Measurements from ENCODE around the gene SCAP. TPM values are rescaled to one million over a fixed set of nuclear protein-coding genes. Genes with fewer than 3 reads are reported as not detected.

Gene SCAP
- total RNA-seq, 1 donor from 2014 or later = 43.1 TPM

DNA sequence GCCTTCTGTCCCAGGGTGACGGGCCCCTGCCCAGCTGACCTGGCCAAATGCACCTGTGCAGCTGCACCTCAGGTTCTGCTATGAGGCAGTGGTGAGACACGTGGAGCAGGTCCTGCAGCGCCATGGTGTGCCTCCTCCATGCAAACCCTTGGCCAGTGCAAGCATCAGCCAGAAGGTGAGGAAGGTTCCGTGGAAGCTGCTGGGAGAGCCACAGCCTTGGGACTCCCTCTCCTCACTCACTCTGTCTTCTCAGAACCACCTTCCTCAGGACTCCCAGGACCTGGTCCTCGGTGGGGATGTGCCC is 63.3 kb downstream of the SCAP start:
- Histone ChIP-seq H3K27ac (replicated peaks) (no peak overlapping the region), H3K9me3 (replicated peaks) (no peaks in the 10 kb centered on the region), H3K4me1 (no peaks in the 10 kb centered on the region), H3K4me3 (no peak overlapping the region), H3K27me3 (ENCODE audit: low read depth) (no peaks in the 10 kb centered on the region), H3K36me3 (peaks cover 90% of the 10 kb centered on the region)
- TF ChIP-seq, protein P1, sequence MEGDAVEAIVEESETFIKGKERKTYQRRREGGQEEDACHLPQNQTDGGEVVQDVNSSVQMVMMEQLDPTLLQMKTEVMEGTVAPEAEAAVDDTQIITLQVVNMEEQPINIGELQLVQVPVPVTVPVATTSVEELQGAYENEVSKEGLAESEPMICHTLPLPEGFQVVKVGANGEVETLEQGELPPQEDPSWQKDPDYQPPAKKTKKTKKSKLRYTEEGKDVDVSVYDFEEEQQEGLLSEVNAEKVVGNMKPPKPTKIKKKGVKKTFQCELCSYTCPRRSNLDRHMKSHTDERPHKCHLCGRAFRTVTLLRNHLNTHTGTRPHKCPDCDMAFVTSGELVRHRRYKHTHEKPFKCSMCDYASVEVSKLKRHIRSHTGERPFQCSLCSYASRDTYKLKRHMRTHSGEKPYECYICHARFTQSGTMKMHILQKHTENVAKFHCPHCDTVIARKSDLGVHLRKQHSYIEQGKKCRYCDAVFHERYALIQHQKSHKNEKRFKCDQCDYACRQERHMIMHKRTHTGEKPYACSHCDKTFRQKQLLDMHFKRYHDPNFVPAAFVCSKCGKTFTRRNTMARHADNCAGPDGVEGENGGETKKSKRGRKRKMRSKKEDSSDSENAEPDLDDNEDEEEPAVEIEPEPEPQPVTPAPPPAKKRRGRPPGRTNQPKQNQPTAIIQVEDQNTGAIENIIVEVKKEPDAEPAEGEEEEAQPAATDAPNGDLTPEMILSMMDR (IDR thresholded peaks at IDR 0.05; ENCODE audit: borderline replicate concordance) = no peak
- intact Hi-C loops (cut with micrococcal nuclease) = no loop called here
- DNase-seq = no peak

DNA sequence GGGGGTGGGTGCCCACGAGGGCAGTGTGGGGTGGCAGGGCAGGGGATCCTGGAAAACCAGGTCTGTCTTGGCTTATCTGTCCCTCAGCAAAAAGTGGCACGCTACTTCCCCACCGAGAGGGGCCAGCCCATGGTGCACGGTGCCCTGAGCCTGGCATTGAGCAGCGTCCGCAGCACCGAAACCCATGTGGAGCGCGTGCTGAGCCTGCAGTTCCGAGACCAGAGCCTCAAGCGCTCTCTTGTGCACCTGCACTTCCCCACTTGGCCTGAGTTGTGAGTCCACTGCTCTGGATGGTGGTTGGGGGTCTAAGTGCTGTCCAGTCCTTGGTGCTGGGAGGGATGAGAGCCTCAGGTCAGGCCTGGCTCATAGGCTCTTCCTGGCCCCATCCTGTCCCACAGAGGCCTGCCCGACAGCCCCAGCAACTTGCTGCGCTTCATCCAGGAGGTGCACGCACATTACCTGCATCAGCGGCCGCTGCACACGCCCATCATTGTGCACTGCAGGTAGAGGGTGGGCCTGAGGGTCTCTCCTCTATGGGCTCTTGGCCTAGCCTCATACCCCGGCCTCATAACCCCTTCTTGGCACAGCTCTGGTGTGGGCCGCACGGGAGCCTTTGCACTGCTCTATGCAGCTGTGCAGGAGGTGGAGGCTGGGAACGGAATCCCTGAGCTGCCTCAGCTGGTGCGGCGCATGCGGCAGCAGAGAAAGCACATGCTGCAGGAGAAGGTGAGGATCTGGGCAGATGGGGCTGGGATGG is 63.9 kb downstream of the SCAP start:
- H3K36me3 ChIP-seq = peaks cover 90% of the 10 kb centered on the region
- intact Hi-C loops (cut with micrococcal nuclease) = no loop called here
- H3K9me3 ChIP-seq (replicated peaks) = no peaks in the 10 kb centered on the region
- H3K27me3 ChIP-seq (ENCODE audit: low read depth) = no peaks in the 10 kb centered on the region
- no peaks in the 10 kb centered on the region for H3K4me1 ChIP-seq
- no peak overlapping the region for H3K4me3 ChIP-seq
- no peak for DNase-seq
- H3K27ac ChIP-seq (replicated peaks) = no peak overlapping the region
- TF ChIP-seq, protein P1 (IDR thresholded peaks at IDR 0.05; ENCODE audit: borderline replicate concordance) = no peak

DNA sequence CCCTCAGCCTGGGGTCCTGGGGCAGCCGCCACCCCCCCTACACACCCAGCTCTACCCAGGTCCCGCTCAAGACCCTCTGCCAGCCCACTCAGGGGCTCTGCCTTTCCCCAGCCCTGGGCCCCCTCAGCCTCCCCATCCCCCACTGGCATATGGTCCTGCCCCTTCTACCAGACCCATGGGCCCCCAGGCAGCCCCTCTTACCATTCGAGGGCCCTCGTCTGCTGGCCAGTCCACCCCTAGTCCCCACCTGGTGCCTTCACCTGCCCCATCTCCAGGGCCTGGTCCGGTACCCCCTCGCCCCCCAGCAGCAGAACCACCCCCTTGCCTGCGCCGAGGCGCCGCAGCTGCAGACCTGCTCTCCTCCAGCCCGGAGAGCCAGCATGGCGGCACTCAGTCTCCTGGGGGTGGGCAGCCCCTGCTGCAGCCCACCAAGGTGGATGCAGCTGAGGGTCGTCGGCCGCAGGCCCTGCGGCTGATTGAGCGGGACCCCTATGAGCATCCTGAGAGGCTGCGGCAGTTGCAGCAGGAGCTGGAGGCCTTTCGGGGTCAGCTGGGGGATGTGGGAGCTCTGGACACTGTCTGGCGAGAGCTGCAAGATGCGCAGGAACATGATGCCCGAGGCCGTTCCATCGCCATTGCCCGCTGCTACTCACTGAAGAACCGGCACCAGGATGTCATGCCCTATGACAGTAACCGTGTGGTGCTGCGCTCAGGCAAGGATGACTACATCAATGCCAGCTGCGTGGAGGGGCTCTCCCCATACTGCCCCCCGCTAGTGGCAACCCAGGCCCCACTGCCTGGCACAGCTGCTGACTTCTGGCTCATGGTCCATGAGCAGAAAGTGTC is 64.7 kb downstream of the SCAP start:
- Histone ChIP-seq H3K4me1 (peaks cover 3% of the 10 kb centered on the region), H3K27me3 (ENCODE audit: low read depth) (no peaks in the 10 kb centered on the region), H3K36me3 (peaks cover 93% of the 10 kb centered on the region), H3K27ac (replicated peaks) (no peak overlapping the region), H3K9me3 (replicated peaks) (no peaks in the 10 kb centered on the region), H3K4me3 (no peak overlapping the region)
- DNase-seq = no peak
- intact Hi-C loops (cut with micrococcal nuclease) = no loop called here
- TF ChIP-seq, protein P1 (IDR thresholded peaks at IDR 0.05; ENCODE audit: borderline replicate concordance) = no peak

DNA sequence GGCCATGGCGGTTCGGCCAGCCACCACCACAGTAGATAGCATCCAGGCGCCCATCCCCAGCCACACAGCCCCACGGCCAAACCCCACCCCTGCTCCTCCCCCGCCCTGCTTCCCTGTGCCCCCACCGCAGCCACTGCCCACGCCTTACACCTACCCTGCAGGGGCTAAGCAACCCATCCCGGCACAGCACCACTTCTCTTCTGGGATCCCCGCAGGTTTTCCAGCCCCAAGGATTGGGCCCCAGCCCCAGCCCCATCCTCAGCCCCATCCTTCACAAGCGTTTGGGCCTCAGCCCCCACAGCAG is 65.4 kb downstream of the SCAP start:
- intact Hi-C loops (cut with micrococcal nuclease) = no loop called here

DNA sequence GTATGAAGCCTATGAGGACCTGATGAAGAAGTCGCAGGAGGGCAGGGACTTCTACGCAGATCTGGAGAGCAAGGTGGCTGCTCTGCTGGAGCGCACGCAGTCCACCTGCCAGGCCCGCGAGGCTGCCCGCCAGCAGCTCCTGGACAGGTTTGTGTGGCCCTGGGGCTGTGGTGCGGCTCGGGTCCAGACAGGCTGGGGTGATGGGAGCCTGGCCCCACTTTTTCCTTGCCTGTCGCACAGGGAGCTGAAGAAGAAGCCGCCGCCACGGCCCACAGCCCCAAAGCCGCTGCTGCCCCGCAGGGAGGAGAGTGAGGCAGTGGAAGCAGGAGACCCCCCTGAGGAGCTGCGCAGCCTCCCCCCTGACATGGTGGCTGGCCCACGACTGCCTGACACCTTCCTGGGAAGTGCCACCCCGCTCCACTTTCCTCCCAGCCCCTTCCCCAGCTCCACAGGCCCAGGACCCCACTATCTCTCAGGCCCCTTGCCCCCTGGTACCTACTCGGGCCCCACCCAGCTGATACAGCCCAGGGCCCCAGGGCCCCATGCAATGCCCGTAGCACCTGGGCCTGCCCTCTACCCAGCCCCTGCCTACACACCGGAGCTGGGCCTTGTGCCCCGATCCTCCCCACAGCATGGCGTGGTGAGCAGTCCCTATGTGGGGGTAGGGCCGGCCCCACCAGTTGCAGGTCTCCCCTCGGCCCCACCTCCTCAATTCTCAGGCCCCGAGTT is 65.9 kb downstream of the SCAP start:
- DNase-seq = no peak
- peaks cover 83% of the 10 kb centered on the region for H3K36me3 ChIP-seq
- intact Hi-C loops (cut with micrococcal nuclease) = no loop called here

More for the DNA sequence above, 65.4 kb downstream of the SCAP start:
- Histone ChIP-seq H3K27me3 (ENCODE audit: low read depth) (no peaks in the 10 kb centered on the region), H3K27ac (replicated peaks) (no peak overlapping the region), H3K9me3 (replicated peaks) (no peaks in the 10 kb centered on the region), H3K36me3 (peaks cover 88% of the 10 kb centered on the region), H3K4me3 (no peak overlapping the region), H3K4me1 (peaks cover 9% of the 10 kb centered on the region)
- DNase-seq = no peak
- TF ChIP-seq, protein P1 (IDR thresholded peaks at IDR 0.05; ENCODE audit: borderline replicate concordance) = no peak

More for the DNA sequence above, 65.9 kb downstream of the SCAP start:
- Histone ChIP-seq H3K4me1 (peaks cover 15% of the 10 kb centered on the region), H3K27me3 (ENCODE audit: low read depth) (no peaks in the 10 kb centered on the region), H3K9me3 (replicated peaks) (no peaks in the 10 kb centered on the region), H3K4me3 (no peak overlapping the region), H3K27ac (replicated peaks) (no peak overlapping the region)
- TF ChIP-seq, protein P1 (IDR thresholded peaks at IDR 0.05; ENCODE audit: borderline replicate concordance) = no peak

Measured in left ventricle myocardium inferior (tissue), 1 donor.